Lower leg skin (tissue), 3 donors: Measurements from ENCODE around the gene RB1.

Experiments
- CTCF ChIP-seq, 3 donors: fragments of 450-650 bp; IDR thresholded peaks; one replicate each; pipeline ENCODE4 v1.5.1; 2016; ENCODE audit warnings: antibody characterized with exemption in 3 of 3, mild to moderate bottlenecking in 3 of 3, moderate library complexity in 2 of 3
- POLR2A ChIP-seq, 2 donors: fragments of 450-650 bp; IDR thresholded peaks; one replicate each; pipeline ENCODE4 v1.6.1; 2016 to 2017; ENCODE audit warnings: antibody characterized with exemption in 2 of 2, mild to moderate bottlenecking in 1 of 2, moderate library complexity in 1 of 2

DNA sequence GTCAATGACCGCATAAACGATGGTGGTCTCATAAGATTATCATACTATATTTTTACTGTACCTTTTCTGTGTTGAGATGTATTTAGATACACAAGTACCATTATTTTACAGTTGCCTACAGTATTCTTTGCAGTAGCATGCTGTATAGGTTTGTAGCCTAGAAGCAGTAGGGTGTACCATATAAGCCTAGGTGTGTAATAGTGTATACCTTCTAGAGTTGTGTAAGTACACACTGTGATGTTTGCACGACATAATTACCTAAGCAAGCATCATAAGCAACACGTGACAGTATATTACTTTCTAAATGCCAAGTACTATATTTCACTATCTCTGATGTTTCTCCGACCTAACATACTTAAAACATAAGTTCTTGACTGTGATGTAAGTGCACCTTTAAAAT is 106.6 kb downstream of the RB1 start:
- no peak for TF ChIP-seq CTCF (IDR thresholded peaks at IDR 0.05)
- no peak for TF ChIP-seq POLR2A (IDR thresholded peaks at IDR 0.05)
